Activated CD4-positive, CD25-positive, alpha-beta regulatory T cell (primary cell): Measurements from ENCODE around the gene SERF2.
"Not testable (repeated sequence)": the region's sequence is repeated elsewhere in the genome, so short reads cannot be mapped to it uniquely, and the experiment has no call there.

ENCODE experiments used
- DNase-seq, 4 experiments: peaks; one replicate each; lab custom pipeline; 2025; lab: John Stamatoyannopoulos, UW

SERF2 gene

GRCh38 chr15:43791993-43792760 is at the start of gene SERF2:
Gene SERF2 (plus strand): TSS chr15:43792320. CDS start chr15:43792377, 57 bp downstream.
- peak; percentile 98 to 99 (median 99) for DNase-seq

DNA sequence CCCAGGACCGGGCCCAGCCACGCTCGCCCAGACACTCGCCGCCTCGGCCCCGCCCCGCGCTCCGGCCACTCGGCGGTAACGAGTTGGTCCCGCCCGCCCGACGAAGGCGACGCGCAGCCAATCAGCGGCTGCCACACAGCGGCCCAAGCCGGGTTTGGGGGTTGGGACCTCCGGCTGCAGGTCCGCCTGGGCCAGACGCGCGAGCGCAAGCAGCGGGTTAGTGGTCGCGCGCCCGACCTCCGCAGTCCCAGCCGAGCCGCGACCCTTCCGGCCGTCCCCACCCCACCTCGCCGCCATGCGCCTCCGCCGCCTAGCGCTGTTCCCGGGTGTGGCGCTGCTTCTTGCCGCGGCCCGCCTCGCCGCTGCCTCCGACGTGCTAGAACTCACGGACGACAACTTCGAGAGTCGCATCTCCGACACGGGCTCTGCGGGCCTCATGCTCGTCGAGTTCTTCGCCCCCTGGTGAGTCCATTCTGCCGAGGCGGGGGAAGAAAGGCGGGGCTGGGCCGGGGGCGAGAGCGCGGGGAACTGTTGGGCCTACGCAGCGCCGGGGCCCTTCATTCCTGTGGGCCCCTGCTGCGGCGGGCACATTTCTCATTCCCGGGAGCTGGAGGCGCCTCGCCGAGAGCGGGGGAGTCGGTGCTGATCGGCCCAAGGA is 45.7 kb upstream of the SERF2 start, which contains the start of gene PDIA3:
Gene PDIA3, plus strand, starts transcription at position 194 of the 658 bp plus-strand sequence. Its CDS starts 102 bp downstream, at position 296.
- peak; percentile 61 to 77 (median 72) for DNase-seq

DNA sequence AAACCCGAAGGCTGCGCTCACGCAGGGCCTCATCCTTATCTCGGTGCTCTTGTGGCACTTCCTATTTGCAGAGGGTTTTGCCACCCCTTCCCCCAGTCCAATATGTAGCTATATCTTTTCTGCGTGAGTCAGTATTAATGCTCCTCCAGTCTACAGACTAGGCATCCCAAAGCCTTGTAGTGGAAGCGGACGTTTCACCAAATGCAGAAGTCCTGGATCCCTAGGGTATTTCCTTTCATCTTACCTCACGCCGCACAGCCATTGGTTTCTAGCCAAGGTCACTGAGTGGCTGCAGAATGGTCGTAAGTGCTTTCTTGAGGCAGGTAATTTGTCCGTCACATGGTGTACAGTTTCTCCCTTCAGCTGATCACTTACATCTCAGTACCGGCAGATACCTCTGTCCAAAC is 45.2 kb upstream of the SERF2 start:
- DNase-seq = not testable (repeated sequence)

- DNase-seq = no peak
These were observed 43.7 kb upstream of the SERF2 start for GRCh38 chr15:43748376-43748775.

DNA sequence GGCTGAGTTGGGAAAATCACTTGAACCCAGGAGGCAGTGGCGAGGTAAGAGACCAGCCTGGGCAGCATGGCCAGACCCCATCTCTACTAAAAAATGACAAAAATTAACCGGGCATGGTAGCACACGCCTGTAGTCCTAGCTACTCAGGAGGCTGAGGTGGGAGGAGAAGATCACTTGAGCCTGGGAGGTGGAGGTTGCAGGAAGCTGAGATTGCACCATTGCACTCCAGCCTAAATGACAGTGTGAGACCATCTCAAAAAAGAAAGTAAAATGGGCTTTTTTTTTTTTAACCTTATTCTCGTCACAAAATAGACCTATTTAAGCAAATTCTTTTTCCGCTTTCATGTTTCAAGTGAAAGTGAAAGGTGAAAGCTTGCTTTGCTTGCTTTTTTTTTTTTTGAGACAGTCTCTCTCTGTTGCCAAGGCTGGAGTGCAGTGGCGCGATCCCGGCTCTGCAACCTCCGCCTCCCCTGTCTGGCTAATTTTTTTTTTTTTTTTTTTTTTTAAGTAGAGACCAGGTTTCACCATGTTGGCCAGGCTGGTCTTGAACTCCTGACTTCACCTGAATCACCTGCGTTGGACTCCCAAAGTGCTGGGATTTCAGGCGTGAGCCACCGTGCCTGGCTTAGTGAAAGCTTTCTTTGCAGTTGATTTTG is 42.3 kb upstream of the SERF2 start:
- DNase-seq = no peak

DNA sequence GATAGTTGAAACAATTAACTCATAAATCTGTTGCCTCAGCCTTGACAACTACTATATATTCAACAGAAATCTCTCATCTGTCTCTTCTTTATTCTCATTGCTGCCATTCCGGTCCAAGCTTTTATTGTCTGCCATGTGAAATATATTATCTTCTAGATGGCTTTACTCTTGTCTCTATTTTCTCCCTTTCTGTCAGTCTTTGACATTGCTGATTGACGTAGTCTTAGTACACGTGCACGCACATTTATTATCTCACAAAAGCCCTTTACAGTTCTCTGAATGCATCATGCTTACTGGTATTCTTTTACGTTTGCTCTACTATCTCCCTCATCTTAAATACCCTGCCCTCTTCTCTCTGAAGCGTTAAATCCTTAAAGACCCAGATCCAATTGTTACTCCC is 40.2 kb upstream of the SERF2 start:
- no peak for DNase-seq

GRCh38 chr15:43762824-43763223 is 29.3 kb upstream of the SERF2 start:
- no peak for DNase-seq

- DNase-seq = no peak
These were observed 28.2 kb upstream of the SERF2 start for GRCh38 chr15:43763819-43764446.

DNA sequence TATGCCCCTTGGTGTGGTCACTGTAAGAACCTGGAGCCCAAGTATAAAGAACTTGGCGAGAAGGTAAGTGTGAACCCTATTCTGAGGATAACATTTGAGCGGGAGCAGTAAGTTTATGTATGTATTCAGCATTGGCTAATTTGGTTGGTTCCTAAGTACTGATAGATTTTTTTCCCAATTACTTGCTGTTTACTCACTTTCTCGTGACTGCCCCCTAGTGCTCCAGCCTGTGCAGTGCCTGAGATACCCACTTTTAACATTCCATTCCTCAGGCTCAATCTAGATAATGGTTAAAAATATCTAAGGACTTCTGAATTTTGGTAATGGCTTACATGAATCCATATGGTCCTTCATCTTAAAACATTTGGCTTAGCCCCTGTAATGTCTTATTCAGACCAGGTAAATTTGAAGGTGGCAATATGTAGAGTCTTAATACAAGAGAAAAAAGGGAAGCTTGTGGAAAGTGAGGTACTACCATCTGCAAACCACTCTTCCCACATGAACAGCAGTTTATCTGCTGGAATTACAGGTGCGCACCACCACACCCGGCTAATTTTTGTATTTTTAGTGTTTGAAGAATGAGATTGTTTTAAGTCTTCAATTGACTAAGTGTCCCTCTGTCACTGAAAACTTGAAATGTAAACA is 22.4 kb upstream of the SERF2 start:
- peak; percentile 21 to 34 (median 32) for DNase-seq

DNA sequence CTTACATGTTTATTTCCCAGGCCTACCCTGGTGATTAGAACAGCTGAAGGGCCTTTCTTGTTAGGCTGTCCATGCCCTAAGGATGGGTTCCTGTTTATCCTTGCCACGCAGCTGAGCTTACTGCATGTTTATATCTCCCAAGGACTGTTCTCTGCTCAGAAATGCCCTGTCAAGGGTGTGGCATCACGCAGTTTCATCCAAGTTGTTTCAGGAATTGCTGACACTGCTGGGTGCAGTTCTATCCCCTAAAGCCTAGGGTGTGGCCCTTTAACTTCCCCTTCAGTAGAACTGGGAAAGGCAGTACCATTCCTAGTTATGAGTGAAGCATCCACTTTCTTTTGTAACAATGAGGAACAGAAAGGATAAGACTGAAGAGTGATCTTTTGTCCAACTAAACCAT is 20.3 kb upstream of the SERF2 start:
- no peak for DNase-seq

- no peak for DNase-seq
These were observed 19.5 kb upstream of the SERF2 start for GRCh38 chr15:43772624-43773023.

GRCh38 chr15:43774062-43774461 is 18.1 kb upstream of the SERF2 start:
- no peak for DNase-seq

DNA sequence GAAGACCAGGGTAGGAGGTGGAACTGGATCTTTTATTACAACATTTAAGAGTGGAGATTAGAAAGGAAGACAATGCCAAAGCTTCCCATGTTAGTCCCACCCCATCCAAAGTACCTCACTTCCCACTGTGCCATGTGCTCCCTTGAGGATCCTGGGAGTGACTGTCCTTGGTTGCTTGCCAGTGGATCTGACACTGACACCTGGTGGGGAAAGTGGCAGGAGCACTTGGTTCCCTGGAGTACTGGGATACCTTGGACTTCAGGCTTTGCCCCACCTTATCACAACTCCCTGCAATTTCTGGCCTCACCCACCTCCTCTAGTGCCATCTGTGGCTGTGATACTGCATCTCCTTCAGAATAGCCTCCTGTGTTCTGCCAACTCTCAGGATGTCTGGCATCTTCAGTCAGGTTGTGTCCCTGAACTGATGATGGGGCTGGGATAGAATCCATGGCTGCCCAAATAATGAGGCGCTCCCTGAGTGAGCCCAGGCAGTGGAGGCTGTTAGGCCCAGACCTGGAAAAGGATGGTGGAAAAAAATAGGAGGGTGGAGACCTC is 16.6 kb upstream of the SERF2 start:
- DNase-seq = no peak

DNA sequence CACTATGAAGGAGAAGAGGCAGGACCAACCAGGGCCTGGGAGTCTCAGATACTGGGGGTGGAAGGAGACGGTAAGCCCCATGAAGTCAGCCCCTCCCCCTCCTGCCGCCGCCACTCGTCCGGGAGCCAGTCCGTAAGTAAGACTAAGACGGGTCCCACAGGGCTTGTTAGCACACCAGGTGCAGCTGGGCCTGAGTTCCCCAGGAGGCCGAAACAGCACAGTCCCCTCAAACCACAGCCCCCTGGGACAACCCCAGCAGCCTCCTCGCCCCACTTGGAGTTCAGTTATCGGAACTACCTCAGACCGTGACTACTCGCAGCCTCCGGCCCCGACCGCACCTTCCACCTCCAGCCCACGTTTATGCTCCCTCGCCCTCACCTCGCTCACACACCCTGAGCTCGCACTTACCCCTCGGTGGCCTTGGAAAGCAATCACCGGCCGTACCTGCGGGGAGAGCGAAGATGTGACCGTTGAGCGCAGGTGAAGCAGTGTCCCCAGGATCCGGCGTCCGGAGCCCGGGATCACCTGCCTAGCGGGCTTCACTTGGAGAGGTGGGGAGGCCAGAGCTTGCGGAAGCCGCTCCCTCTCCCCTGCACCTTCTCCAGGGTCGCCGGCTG is 15.9 kb upstream of the SERF2 start:
- DNase-seq = no peak

- peak; percentile 46 to 63 (median 54) for DNase-seq
These were observed 15.3 kb upstream of the SERF2 start, which contains the start of gene ELL3 for GRCh38 chr15:43776718-43777266. Gene ELL3 (minus strand): TSS chr15:43776966. CDS start chr15:43776901, 65 bp downstream.

DNA sequence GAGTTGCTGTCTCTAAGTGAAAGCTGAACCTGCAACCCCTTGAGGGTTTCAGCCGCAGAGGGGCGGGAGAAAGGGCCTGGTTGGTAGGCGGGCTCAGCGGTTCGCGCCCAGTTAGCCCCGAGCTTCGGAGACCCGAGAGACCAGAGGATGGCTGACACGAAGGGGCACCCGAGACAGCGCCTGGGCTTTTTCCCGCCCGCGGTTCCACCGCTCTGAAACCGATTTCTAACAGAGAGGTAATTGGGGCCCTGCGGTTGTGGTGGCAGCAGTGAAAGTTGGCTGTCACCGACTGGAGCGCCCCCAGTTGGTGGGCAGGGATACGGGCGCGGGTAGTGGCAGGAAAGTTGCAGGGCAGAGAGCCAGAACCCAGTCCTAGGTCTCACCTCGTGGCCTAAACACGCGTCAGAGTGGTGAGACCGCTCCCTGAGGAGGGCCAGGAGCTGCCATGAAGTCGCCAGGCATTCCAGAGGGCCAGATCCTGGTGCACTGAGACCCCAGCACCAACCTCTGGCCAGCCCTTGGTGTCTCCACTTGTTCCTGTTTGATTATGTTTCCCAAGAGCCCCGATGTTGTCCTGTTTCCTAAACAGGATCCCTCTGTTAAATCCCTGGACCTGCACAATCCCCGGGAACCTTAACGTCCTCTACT is 14.7 kb upstream of the SERF2 start:
- peak; percentile 46 to 76 (median 65) for DNase-seq

GRCh38 chr15:43779016-43779415 is 13.1 kb upstream of the SERF2 start:
- DNase-seq = no peak

- no peak for DNase-seq
These were observed 2.7 kb upstream of the SERF2 start for GRCh38 chr15:43789409-43789808.

DNA sequence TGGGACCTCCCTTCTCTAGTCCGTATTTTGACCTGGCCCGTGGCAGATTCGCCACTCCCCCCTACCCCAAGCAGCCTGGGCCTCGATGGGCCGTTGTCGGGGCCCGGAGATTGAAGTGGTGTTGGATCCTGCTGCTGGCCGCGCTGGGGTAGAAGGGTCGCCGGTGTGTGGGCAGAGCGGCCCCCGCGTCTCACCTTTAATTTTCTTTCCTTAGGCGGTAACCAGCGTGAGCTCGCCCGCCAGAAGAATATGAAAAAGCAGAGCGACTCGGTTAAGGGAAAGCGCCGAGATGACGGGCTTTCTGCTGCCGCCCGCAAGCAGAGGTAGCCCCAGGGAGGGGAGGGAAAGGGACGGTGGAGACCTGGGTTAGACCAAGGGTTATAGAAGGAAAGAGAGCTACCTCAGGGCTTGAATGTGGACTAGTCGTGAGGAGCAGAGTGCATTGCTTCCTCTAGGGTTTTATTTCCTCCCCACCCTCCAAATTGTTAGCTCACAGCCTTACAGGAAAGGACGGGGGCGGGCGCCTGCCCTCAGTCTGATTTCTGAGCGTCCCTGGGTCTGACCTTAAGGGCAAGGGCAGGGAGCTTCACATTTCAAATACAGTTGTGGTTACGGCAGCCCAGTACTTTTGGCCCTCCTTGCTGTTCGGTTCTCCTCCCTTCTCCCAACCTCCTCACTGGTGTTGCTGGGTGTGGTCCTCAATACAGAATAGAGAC is 799 bp downstream of the SERF2 start:
- DNase-seq = no peak
